GM19351 (cell line): ENCODE results near the gene TMX3.

Experiments
- ATAC-seq: cut with Tn5 transposase; IDR thresholded peaks from one replicate; pipeline ENCODE4 v1.9.1; 2021; ENCODE audit warnings: mild to moderate bottlenecking, moderate library complexity; ENCODE audit not compliant: unreplicated experiment

TMX3 gene, protein sequence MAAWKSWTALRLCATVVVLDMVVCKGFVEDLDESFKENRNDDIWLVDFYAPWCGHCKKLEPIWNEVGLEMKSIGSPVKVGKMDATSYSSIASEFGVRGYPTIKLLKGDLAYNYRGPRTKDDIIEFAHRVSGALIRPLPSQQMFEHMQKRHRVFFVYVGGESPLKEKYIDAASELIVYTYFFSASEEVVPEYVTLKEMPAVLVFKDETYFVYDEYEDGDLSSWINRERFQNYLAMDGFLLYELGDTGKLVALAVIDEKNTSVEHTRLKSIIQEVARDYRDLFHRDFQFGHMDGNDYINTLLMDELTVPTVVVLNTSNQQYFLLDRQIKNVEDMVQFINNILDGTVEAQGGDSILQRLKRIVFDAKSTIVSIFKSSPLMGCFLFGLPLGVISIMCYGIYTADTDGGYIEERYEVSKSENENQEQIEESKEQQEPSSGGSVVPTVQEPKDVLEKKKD

DNA sequence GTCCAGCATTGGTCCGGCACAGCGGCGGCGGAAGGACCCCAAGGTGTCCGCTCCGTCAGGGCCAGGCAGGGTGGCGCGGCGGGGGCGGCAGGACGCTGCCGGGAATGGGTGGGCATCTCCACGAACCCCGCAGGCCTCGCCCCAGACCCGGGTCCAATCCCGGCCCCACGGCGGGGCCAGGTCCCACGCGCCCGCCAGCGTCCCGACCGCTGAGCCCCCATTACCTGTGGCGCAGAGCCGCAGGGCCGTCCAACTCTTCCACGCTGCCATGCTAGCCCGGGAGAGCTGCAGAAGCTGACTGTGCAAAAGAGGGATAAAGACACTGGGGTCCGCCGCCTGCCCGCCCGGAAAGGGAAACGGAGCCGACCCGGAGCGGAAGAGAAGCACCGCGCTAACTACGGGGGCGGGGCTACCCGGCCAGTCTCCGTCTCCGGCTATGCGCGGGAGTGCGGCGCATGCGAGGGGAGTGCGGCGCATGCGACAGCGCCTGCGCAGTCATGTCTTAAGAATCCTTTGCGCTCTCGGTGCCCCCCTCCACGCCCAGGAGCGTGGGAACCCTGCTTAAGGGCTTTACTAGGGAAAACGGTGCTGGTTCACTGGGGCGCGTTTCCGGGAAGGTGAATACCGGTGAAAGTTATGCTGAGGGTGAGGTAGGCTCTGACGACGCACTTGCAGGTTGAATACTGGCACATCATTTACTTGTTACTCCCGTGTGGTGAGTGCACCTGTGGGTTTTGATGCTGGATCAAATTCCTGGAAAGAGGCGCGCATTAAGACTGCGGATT is at the start of gene TMX3:
Gene TMX3, minus strand, starts transcription at position 397 of the 785 bp plus-strand sequence. Its CDS starts 127 bp downstream, at position 270.
- peak; percentile 91 for ATAC-seq

- no peak for ATAC-seq
Measured at GRCh38 chr18:68764016-68764415, 49.1 kb upstream of the TMX3 start.

DNA sequence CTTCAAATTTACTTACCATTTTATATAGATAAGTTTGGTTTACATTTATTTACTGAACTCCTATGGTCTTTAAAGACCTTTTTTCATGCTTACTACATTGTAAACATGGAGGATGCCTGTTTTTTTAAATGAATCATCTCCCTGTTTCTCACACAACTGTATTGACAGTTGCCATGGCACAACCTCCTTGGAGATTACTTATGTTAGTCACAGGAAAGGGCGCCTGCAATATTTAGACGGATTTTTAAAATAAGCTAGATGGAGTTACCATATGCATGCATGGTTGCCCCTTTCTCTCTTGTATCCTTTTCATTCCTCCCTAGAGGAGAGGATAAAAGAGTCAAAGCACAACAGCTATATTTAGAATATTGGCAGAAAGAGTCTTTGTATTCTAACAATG is 48.2 kb upstream of the TMX3 start:
- no peak for ATAC-seq

- no peak for ATAC-seq
Measured at GRCh38 chr18:68759308-68759707, 44.4 kb upstream of the TMX3 start.

DNA sequence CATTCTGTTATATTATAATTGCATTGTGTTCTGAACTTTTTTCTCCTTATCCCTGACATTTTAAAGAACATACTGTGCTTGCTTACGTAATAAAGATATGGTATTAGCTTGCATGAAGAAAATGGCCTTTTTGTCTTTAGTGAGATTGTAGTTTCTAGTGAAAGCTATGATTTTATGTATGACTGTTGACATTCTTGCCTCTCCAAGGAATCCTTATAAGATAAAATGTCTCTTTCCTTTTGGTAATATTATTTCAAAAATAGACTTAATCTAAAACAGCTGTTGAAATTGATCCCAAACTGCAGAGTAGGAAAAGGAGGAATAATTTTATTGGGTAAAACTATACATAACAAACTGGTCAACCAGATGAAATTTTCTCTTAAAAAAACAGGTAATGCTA is 42.2 kb upstream of the TMX3 start:
- no peak for ATAC-seq

GRCh38 chr18:68742206-68742605 is 27.3 kb upstream of the TMX3 start:
- ATAC-seq, result no peak

DNA sequence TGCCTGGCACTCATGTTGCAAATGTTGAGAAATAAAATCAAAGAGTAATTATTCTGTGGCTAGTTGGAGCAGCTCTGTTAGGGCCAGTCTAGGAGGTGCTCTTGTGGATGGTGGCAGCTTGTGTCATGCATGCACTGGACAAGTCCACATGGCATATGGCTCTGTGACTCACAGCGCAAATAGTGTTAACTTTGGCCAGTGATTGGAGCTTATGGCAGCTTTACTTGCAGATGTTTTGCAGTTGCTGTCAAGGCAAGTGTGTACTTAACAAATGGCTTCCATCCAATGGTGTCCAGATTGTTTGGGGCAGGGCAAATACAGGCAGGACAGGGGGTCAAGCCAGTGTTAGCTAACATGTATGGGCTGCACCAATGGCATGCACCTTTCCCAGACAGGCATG is 26.1 kb upstream of the TMX3 start:
- ATAC-seq, result no peak

DNA sequence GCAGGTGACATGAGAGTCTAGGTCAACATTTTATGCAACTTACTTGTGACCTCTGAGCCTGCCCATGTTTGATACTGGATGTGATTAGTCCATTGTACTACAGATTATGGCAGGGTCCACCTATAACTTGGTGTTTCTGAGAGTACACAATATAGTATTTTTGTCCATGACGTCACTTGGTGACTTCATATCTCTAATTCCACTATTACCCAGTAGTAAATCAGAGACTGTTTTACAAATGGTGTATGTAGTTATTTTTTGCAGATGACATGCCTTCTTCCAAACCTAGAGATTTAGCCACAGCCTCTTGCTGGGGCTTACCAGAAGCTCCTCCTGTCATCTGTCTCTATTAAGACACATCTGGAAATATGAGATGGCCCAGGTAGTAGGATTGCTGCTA is 24.6 kb upstream of the TMX3 start:
- no peak for ATAC-seq

- no peak for ATAC-seq
Measured at GRCh38 chr18:68738564-68738963, 23.7 kb upstream of the TMX3 start.

GRCh38 chr18:68735483-68736343 is 20.8 kb upstream of the TMX3 start:
- peak; percentile 94 for ATAC-seq

DNA sequence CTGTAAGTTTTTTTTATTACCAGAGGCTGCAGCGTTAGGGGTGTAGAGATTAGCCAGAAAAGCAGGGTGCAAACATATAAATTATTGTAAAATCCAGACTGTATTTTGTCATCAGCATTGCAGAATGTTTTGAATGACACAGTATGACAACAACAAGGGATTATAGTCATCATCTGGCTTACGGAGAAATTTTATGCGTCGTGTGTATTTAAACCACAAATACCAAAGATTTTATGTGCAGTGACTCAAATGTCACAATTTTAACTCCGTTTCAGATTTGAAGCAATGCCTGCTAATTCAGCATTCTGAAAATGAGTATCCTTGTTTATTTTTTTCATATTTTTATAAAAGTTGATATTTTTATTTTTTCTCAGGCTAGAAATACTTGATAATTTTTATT is 19.4 kb upstream of the TMX3 start:
- no peak for ATAC-seq

- no peak for ATAC-seq
Measured at GRCh38 chr18:68733707-68734106, 18.8 kb upstream of the TMX3 start.

DNA sequence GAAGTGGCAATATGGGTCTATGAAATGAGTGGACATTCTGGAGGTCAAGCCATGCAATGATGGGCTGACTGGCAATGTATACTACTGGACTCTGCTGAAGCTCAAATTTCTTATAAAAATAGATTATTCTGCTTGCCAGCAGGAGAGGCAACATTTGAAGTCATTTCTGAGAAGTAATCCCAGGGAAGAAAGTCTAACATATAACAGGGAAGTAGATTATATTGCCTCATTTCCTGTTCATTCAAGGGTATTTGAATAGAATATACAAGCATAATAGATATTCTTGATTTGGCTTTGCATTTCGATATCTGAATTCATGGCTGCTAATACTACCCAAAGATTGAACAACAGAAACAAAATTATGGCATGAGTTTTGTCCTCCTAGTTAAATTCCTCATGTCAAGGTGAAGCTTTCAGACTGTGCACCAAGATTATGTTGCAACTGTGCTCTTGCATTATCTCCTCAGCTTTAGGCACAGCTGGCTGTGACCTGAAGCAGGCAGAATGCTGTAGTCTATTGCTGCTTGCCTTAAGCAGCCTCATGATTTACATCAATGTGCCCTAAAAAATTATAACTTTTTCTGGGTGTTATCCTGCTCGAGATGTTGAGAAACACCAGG is 13.3 kb upstream of the TMX3 start:
- no peak for ATAC-seq

DNA sequence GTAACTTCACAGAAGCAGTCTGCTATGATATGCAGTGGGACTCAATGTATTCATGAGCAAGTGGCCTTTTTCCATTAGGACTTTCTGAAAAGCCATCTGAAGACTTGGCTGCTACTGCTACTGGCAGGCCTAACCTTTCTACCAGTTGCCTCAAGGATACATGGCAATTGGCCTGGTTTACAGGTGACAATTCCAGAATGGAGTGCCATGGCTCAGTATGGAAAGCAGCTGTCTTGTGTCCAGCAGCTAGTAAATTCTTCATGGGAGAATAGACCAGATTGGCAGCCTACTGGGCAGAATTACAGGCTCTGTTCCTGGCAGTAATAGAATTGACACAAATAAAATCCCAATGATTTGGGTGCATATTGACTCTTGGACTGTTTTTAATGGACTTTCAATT is 12.6 kb upstream of the TMX3 start:
- ATAC-seq, result no peak

- no peak for ATAC-seq
Measured at GRCh38 chr18:68725346-68725745, 10.4 kb upstream of the TMX3 start.

GRCh38 chr18:68724021-68724420 is 9.1 kb upstream of the TMX3 start:
- no peak for ATAC-seq

GRCh38 chr18:68723539-68723938 is 8.6 kb upstream of the TMX3 start:
- no peak for ATAC-seq

DNA sequence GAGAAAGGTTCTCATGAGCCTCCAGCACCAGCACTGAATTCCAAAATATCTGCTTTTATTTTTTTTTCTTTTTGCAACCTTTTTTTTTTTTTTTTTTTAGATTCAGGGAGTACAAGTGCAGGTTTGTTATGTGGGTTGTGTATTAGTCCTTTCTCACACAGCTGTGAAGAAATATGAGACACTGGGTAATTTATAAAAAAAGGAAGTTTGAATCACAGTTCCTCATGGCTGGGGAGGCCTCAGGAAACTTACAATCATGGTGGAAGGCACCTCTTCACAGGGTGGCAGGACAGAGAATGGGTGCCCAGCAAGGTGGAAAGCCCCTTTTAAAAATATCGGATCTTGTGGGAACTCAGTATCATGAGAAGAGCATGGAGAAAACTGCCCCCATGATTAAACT is 7.9 kb upstream of the TMX3 start:
- peak; percentile 36 for ATAC-seq

DNA sequence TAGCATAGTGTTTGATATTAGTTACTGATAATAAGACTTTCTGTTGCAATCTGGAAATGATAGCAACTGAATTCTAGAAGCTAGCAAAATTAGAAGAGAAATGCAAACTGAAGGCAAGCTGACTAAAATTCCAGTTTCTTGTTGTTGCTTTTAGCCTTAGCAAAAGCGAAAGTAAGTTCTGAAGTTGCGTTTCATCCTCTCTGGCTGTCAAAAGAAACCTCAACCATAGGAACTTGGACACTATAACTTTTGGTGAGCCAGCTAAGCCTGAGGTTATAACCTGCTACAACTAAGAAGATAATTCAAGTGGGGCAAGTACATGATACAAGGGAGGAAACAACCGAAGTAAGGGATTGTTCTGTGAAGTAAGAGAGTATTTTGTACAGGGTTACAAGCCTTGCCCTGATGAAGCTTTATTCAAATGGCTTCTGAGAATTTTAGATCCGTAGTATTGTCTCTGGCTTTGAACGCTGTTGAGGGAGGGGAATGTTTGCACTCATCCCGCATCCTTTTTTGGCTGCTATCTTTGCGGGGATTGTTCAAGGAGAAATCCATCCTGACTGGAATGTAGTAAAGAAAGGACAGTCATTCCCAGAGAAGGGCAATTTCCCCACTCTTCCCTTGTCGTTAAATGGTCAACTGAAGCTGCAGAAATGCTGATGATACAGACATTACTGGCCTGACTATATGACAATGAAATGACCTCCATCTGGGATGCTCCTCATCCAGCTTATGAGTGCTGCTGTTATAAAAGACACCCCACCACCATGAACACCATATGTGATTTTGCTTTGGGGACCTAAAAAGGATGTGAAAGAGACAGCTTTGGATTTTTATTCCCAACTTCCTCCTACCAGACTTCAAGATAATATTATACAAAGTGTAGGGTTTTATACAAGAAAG is 7.0 kb upstream of the TMX3 start:
- ATAC-seq, result peak; percentile 84

- ATAC-seq, result peak; percentile 17
Measured at GRCh38 chr18:68714366-68714711, 569 bp downstream of the TMX3 start.
